Measurements from ENCODE around the gene ACTR2.

GRCh38 chr2:65182570-65182969, 45.1 kb upstream of the ACTR2 start:
- TF ChIP-seq, protein P1, sequence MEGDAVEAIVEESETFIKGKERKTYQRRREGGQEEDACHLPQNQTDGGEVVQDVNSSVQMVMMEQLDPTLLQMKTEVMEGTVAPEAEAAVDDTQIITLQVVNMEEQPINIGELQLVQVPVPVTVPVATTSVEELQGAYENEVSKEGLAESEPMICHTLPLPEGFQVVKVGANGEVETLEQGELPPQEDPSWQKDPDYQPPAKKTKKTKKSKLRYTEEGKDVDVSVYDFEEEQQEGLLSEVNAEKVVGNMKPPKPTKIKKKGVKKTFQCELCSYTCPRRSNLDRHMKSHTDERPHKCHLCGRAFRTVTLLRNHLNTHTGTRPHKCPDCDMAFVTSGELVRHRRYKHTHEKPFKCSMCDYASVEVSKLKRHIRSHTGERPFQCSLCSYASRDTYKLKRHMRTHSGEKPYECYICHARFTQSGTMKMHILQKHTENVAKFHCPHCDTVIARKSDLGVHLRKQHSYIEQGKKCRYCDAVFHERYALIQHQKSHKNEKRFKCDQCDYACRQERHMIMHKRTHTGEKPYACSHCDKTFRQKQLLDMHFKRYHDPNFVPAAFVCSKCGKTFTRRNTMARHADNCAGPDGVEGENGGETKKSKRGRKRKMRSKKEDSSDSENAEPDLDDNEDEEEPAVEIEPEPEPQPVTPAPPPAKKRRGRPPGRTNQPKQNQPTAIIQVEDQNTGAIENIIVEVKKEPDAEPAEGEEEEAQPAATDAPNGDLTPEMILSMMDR (conservative IDR thresholded peaks at IDR 0.05): no peak
- TF ChIP-seq ZFX (IDR thresholded peaks at IDR 0.05): no peak
